Right renal pelvis (tissue), 4 donors: ENCODE measurements around the gene SOX13. TPM values are rescaled to one million over a fixed set of nuclear protein-coding genes. Genes with fewer than 3 reads are reported as not detected.
"Not testable (repeated sequence)": the region's sequence is repeated elsewhere in the genome, so short reads cannot be mapped to it uniquely, and the experiment has no call there.

Experiments used
- DNase-seq, 4 donors: peaks; one replicate each; pipeline ENCODE4 v3.0.0-alpha.2; 2013; ENCODE audit warnings: low read depth in 4 of 4, low spot score in 3 of 4, missing footprints in 1 of 4
- polyA plus RNA-seq, 4 donors: library from polyadenylated mRNA; unstranded; fragments of 120-200 nt; gene quantifications; one replicate each; pipeline ENCODE4 v1.2.1, GENCODE V29; 2013; ENCODE audit not compliant: insufficient read length in 4 of 4

Gene SOX13
- polyA plus RNA-seq, 4 donors = 45.3 to 53.1 (median 48.3) TPM

DNA sequence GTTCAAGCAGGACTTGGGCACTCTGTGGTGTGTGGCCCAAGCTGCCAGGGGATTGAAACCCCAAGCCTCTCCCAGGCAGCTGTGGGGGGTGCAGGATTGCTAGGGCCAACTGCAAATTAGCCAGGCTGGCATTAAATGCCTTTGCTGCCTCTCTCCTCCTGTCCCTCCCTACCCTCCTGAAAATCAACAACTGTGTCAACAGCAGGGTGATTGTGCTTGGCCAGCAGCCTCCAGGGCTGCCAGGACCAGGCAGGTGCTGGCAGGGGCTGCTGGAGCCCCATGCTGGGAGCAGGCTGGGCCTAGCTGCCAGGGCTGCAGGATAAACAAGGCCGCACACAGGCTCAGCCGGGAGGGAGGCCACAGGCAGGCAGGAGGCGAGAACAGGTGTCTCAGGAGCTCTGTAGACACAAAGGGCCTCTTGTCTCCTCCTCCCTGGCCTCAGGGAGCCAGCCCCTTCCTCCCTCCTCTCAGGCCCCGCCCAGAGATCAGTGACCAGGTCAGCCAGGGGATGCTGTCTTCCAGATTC, 11.4 kb downstream of the SOX13 start:
- no peak for DNase-seq

- DNase-seq = no peak
Measured at GRCh38 chr1:204085876-204086275, 13.0 kb downstream of the SOX13 start.

DNA sequence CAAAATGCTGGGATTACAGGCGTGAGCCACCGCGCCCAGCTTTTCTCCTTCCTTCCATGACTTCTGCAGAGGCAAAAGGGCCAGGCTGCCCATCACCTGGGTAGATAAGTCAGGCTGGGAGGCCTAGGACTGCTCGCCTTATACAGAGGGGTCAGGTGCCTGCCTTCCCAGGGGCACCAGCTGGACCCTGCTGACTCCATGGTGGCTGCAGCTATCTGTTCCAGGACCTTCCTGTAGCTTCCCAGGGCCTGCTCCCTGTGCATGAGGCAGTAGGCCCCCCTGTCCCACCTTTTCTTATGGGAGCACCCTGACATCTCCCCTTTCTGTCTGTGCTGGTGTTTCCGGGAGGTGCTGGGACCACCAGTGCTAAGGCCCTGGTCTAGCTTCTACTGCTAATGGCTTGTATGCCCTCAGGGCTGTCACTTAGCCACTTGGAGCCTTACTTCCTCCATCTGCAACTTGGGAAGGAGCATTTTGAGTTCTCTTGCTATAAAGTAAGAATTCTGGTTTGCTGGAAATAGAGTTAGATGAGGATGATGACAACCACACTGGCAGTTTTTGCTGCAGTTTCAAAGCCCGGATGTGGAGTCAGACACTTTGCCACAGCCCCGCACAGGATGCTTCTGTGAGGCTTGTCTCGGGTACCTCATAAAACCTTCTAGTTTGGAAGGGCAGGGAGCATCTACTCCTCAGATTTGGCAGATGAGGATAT, 14.4 kb downstream of the SOX13 start:
- DNase-seq = no peak

DNA sequence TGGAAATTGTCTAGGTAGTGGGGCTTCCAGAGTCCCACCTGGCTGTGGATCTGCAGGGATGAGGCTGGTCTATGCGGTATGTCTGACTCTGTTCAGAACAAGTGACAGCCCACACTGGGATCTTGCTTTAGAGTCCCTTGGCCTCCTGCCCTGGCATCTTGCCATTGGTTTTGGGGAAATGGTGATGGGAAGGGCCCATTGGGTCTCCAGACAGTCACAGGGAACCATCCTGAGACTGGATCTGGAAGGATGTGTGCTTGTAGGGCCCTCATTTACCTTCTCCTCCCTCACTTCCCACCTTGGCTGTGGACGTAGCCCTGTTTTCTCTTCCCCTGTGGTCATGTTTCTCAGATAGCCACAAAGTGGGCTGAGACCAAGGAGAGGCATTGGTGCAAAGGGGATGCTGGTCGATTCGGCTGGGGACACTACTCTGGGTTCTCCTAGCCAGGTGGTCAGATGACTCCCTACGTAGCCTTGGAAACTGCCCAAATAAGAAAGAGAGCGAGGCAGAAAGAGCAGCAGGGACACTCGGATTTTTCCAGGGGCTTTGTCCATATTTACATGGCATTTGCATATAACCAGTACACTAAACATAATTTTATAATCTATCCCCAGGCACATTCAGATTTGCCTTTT, 15.1 kb downstream of the SOX13 start:
- no peak for DNase-seq

DNA sequence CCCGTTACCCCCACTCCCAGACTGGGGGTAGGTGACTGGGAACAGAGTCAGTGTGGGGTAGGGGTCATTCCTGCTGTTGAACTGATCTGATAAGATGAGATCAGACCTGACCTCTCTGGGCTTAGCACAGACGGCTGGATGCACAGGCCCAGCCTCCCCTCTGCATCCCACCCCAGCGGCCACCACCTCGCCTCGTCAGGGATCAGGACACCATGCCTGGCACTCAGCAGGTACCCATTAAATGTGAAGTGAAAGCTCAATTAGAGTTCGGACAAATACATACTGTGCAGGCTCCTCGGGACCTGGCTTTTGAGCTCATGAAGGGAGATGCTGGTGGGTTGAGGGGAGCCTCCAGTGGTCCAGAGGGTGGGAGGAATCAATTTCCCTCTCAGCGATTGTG, 15.7 kb downstream of the SOX13 start:
- DNase-seq = no peak

- no peak for DNase-seq
Measured at GRCh38 chr1:204089044-204089751, 16.3 kb downstream of the SOX13 start.

DNA sequence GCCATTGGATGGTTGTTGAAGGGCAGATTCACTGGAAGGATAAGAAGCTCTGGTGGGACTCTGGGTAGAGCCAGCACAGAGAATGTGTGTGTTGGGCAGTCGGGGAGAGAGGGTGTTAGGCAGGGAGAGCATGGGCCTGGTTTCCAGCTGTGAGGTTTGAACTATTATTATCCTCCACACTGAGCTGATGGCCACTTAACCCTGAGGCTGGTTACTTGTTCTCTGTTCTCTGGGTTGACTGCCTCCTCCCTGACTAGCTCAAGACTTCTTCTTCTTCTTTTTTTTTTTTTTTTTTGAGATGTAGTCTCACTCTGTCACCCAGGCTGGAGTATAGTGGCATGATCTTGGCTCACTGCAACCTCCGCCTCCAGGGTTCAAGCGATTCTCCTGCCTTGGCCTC, 17.2 kb downstream of the SOX13 start:
- not testable (repeated sequence) for DNase-seq

GRCh38 chr1:204091066-204091465, 18.2 kb downstream of the SOX13 start:
- DNase-seq = no peak

DNA sequence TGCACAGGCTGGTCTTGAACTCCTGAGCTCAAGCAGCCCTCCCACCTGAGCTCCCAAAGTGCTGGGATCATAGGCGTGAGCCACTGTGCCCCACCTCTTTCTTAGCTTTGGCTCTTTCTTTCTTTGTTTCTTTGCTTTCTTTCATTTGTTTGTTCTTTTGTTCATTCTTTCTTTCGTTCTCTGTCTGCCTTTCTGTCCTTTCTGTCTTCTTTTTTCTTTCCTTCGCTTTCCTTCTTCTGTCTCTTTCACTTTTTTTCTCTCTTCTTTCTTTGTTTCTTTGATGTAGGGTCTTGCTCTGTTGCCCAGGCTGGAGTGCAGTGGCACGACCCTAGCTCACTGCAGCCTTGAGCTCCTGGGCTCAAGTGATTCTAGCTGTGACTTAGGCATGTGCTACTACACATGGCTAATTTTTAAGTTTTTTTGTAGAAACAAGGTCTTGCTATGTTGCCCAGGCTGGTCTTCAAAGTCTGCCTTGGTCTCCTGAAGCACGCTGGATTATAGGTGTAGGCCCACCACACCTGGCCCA, 18.9 kb downstream of the SOX13 start:
- DNase-seq = no peak

GRCh38 chr1:204092632-204093420, 19.9 kb downstream of the SOX13 start:
- no peak for DNase-seq

GRCh38 chr1:204093421-204093717, 20.5 kb downstream of the SOX13 start:
- no peak for DNase-seq

- no peak for DNase-seq
Measured at GRCh38 chr1:204093781-204094180, 20.9 kb downstream of the SOX13 start.

DNA sequence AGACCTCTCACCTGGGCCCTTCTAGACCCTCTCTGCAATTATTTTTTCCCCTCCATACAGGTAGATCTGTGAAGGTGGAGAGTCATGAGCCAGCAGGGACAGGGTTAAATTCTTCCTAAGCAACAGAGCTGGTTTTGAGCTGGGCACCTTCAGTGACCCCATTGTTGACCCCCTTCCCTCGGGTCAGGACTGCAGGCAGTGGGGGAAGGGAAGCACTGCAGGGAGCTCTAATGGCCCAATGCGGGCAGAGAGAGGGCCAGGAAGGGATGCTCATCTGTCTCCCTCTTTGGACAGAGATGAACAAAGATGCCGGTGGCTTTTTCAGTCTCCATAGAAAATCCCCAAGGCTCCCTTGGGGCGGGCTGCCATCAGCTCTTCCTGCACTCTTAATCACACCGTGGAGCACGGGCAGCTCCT, 21.4 kb downstream of the SOX13 start:
- DNase-seq = no peak

GRCh38 chr1:204094856-204095634, 22.1 kb downstream of the SOX13 start:
- DNase-seq = no peak

DNA sequence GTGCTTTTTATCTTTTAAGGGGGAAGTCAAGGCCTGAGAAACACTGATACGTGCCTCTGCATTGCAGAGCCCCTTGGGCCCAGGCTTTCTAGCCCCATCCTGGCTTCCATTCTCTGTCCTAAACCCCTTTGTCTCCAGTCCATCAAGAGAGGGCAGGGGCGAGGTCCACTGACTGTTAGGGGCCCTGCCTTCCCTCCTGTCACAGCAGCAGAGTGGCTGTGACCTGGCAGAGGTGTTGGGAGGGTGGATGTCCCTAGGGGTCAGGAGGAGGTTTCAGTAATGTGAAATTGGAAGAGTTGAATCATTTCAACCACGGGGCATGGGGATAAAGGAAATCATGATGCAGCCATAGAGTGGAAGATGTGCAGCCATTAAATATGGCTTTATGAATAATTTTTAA, 24.0 kb downstream of the SOX13 start:
- DNase-seq = no peak

- DNase-seq = no peak
Measured at GRCh38 chr1:204098683-204099082, 25.8 kb downstream of the SOX13 start.

DNA sequence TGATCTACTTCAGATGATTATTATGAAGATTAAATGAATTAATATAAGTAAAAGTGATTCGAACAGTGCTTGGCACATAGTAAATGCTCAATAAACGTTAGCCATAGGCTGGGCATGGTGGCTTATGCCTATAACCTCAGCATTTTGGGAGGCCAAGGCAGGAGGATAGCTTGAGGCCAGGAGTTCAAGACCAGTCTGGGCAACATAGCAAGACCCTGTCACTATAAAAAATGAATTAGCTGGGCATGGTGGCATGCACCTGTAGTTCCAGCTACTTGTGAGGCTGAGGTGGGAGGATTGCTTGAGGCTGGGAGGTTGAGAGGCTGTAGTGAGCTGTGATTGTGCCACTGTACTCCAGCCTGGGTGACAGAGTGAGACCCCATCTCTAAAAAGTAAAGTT, 26.8 kb downstream of the SOX13 start:
- DNase-seq = not testable (repeated sequence)

DNA sequence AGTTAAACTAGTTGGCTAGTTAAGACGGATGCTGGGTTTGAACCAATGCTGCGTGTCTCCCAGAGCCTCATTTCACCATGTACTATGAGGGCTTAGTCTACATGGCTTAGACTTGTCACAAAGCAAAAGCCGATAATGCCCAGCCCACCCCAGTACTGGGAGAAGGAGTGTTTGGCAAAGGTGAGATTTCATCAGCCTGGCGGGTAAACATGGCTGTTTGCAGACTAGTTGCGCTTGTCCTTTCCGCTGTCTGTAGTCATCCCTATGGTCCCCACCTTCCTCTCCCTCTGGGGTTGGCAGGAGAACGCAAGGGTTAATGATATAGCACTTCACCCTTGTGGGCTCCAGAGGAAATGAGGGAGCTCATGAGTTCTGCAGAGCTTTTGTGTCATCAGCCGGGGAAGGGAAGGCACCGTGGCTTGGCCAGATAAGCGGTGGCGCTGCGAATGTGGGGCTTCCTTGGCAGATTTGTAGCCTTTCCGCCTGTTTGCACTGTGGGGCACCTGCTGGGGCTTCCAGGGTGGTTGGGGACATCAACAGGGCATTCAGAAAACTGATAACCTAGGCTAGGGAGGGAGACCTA, 29.2 kb downstream of the SOX13 start:
- DNase-seq = no peak

DNA sequence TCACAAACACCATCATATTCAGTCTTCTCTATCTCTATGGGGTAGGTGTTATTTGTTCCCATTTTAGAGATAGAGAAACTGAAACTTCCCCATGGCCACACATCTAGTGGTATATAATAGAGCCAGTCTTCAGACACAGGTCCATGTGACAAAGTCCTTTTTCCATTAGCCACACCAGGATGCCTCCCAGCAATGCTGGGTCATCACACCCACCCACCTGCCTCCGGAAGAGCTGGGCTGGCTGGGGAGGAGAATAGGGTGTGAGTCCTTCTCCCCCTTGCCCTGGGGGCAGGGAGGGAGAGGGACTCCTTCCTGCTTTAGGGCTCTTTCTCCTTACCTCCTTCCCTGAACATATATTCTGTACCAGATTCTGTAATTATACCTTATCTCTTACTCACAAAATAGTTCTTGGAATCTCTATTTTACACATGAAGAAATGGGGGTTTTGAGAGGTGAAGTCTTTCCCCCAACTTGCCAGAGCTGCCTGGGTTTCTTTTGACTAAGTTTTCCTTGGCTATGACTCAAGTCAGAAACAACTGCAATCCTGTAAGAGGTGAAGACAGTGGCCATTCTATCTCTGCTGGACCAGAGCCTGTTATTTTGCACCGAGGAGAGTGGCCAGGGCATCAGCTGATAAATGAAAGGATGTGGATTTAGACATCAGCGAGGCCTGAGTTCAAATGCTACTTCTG, 30.0 kb downstream of the SOX13 start:
- DNase-seq = no peak
